ENCODE data around the gene SCN8A.

The SCN8A gene

DNA sequence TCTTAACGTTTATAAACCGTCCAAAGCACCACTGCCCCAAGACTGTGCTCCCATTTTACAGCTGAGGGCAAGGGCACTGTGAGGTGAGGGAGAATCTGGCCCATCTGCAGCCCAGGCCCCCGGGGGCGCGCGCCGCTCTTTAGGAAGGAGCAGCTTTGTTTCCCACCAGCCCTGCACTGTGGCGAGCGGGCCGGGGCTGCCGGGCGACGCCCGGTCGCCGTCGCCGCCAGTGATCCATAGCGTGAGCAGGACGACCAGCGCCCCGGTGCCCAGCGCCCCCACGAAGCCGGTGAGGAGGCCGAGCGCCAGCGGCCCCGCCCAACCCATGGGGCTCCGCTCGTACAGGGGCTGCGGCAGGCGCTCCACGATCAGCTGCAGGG is 222.9 kb downstream of the SCN8A start:
- ATAC-seq (peak; percentile 67), DNase-seq (ENCODE audit: low spot score in 2 of 2) (no peak)
- peak overlapping the region; percentile 49 for H3K4me3 Mint-ChIP-seq
- no peaks in the 10 kb centered on the region for H3K36me3 Mint-ChIP-seq
- peaks cover 9% of the 10 kb centered on the region for H3K4me1 Mint-ChIP-seq
- no peak overlapping the region for H3K27ac Mint-ChIP-seq
- H3K9me3 Mint-ChIP-seq = no peaks in the 10 kb centered on the region

DNA sequence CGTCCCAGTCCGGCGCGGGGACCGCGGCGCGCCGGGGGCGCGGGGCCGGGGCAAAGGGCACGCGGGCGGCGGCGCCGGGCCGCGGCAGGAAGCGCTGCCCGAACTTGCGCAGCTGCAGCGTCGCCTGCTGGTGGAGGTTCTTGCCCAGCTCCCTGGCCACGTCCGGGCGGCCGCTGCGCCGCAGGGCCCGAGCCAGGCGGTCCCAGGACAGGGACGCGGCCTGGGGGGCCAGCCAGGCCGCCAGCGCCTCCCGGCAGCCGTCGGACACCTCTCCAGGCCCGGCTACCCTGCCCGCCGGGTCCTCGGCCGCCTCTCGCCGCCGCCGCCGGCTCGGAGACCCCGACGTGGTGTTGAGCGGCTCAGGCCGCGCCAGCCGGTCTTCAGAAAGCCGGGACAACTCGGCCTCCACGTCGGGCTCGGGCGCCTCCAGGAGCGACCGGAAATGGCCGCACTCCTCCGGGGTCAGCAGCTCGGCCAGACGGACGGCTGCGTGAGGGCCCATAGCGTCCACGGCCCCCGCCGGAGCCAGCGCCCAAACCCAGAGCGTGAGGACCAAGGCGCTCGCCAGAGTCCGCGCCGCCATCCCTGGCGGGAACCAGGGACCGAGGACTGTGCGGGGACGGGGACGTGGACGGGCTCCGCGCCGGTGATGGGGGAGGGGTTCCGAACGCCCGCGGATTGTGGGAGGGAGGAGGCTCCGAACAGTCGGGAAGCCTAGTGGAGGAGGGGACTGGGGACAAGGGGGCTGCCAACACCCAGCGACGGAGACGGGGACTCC is 223.5 kb downstream of the SCN8A start:
- peak; percentile 91 for ATAC-seq
- peak overlapping the region; percentile 24 for H3K27ac Mint-ChIP-seq
- DNase-seq (ENCODE audit: low spot score in 2 of 2) = peak; percentile 66 to 84

DNA sequence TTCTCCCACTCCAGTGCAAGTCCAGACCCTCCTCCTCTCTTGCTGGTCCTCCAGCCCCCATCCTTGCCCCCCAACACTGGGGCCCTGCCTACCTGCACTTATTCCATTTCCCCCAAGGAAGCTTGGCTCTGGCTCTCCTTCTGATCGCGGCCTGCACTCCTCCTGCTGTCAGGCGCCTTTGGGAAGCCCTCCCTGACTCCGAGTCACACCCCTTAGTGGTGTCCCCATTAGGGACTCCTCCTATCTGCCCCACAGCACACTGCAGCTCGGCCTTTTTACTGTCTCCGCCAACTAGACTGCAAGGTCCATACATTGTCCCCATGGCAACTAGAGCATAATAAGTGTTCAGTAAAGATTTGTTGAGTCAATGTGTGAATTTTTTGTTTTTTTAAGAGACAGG is 224.5 kb downstream of the SCN8A start:
- H3K36me3 Mint-ChIP-seq = no peaks in the 10 kb centered on the region
- H3K4me1 Mint-ChIP-seq = peaks cover 17% of the 10 kb centered on the region
- H3K27ac Mint-ChIP-seq = peak overlapping the region; percentile 24
- H3K4me3 Mint-ChIP-seq = peak overlapping the region; percentile 70
- no peak for DNase-seq (ENCODE audit: low spot score in 2 of 2)
- no peaks in the 10 kb centered on the region for H3K9me3 Mint-ChIP-seq
- no peak for ATAC-seq

More for the DNA sequence above, 223.5 kb downstream of the SCN8A start:
- H3K4me3 Mint-ChIP-seq = peak overlapping the region; percentile 70
- no peaks in the 10 kb centered on the region for H3K9me3 Mint-ChIP-seq
- H3K36me3 Mint-ChIP-seq = no peaks in the 10 kb centered on the region
- peaks cover 10% of the 10 kb centered on the region for H3K4me1 Mint-ChIP-seq

DNA sequence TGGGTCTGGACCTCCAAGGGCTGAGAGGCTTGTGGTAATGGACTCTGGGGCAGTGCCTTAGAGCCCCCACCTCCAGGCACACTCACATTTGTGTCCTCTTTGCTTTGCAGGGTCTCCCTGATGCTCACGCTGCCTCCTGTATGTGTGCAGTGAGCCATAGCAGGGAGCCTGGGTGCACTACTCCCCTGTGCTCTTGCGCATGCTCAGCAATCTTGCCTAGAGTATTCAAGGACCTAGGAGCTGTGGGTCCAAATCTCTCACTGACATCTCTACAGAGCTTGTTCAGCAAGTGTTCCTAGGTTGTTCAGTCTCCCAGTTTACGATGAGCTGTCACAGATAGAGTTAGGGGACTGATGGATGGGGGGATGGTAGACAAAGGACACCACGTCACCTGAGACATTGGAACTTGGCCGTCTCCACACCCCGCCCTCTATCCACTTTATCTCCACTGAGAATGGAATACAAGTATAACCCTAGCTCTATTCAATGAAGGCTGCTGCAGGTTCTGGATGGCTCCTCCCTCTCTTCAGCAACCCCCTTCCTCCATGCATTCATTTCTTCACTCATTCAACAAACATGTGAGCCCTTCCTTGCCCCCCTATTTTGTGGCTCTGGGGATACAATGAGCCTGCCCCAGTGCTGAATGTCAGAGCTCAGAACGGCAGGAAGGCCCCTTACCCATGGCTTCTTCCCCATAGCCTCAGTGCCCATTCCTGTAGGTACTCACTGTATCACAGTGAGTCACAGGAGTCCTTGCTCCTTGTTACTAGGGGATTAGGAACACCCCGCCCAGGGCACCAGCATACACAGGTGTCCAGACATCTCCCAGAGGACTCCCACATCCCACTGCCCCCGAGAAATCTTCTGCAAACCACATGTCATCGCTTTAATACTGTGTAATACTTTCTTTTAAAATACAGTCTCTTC is 226.3 kb downstream of the SCN8A start:
- Mint-ChIP-seq H3K4me3 (no peak overlapping the region), H3K9me3 (no peaks in the 10 kb centered on the region), H3K36me3 (no peaks in the 10 kb centered on the region), H3K27ac (no peak overlapping the region), H3K4me1 (peaks cover 17% of the 10 kb centered on the region)
- ATAC-seq = no peak
- DNase-seq (ENCODE audit: low spot score in 2 of 2) = no peak

DNA sequence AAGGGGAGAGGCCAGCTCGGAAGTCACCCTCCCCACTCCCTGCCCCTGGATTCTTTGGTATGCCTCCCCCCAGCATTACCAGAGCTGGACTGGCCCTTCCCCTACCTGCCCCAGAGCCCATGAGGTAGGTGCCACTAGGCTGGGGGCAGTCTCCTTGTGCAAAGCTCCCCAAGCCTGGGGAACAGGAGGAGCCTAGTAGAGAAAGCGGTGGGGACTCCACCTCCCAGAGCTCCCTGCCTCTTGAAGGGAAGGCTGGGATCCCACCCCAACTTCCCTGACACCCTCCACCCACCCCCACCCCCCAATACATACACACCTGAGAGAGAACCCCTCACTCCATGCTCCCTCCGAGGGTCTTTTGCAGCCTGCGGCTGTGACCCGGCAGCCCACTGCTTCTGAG is 227.1 kb downstream of the SCN8A start:
- Mint-ChIP-seq H3K4me1 (peaks cover 17% of the 10 kb centered on the region), H3K9me3 (no peaks in the 10 kb centered on the region), H3K36me3 (no peaks in the 10 kb centered on the region), H3K27ac (no peak overlapping the region), H3K4me3 (no peak overlapping the region)
- DNase-seq (ENCODE audit: low spot score in 2 of 2) (no peak), ATAC-seq (no peak)

DNA sequence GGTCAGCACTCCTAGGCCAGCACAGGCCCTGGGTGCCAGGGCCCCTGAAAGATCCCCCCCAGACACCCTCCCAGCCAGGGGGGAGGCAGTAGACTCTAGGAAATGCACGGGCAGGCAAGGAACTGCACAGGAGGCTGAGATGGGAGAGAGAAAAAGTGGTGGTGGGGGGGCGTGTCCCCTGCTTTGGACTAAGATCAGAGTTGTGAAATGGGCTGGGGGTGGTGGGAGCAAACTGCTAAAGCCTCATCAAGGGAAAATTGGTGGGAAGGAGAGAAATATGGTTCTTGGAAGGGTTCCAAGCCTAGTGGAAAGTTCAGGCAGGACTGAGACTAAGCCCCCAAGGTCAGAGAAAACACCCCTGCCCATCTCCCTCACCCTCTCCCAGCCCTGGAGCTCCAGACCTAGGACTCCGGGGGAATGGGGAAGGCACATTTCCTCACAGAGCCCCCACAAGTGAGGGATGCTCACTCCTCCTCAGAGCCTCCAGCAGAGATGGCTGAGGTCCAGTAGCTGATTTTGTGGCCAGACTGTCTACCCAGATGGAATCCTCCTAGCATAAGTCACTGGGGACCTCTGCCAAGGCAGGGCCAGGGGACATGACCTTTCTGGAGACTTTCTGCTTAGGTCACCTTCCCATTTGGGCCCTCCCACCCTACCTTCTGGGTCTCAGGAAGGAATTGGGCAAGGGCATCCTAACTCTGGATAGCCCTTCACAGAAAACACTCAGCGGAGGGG is 227.7 kb downstream of the SCN8A start:
- DNase-seq (ENCODE audit: low spot score in 2 of 2) = no peak

DNA sequence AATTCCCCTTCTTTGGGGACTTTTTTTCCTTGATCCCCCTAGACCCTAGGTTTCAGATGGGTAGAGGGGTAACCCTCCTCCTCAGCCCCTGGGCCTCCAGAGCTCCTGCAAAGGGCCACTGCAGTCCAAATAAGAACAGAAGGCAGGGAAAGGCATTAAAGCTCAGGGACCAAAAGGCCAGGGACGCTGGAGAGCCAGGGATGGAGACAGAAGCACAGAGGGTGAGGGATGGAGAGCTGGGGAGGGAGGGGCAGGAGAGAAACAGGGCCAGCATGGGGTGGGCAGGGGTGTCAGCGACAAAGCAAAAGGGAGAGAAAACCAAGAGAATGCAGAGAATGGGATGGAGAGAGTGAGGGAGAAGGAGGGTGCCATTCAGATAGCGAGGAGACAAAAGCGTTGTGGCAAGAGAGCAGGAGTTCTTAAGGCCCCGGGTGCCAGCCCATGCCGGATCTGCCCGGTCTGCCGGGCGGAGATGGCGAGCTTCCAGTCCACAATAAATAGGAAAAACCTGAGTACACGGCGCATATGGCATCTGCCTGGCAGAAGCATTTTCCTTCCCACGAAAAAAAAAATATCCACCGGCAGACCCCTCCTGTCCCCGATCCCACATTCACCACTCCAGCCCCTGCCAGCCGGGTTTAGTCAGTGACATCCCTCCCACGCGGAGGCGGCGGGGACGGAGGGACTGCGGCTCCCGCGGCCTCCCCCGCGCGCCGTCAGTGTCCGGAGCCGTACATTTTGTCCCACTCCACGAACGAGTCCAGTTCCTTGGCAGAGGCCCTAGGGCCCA is 228.9 kb downstream of the SCN8A start:
- peak overlapping the region; percentile 64 for H3K4me3 Mint-ChIP-seq
- peak; percentile 1 for ATAC-seq

More for the DNA sequence above, 227.7 kb downstream of the SCN8A start:
- Mint-ChIP-seq H3K27ac (no peak overlapping the region), H3K36me3 (no peaks in the 10 kb centered on the region), H3K4me3 (no peak overlapping the region), H3K9me3 (no peaks in the 10 kb centered on the region), H3K4me1 (peaks cover 22% of the 10 kb centered on the region)
- no peak for ATAC-seq

DNA sequence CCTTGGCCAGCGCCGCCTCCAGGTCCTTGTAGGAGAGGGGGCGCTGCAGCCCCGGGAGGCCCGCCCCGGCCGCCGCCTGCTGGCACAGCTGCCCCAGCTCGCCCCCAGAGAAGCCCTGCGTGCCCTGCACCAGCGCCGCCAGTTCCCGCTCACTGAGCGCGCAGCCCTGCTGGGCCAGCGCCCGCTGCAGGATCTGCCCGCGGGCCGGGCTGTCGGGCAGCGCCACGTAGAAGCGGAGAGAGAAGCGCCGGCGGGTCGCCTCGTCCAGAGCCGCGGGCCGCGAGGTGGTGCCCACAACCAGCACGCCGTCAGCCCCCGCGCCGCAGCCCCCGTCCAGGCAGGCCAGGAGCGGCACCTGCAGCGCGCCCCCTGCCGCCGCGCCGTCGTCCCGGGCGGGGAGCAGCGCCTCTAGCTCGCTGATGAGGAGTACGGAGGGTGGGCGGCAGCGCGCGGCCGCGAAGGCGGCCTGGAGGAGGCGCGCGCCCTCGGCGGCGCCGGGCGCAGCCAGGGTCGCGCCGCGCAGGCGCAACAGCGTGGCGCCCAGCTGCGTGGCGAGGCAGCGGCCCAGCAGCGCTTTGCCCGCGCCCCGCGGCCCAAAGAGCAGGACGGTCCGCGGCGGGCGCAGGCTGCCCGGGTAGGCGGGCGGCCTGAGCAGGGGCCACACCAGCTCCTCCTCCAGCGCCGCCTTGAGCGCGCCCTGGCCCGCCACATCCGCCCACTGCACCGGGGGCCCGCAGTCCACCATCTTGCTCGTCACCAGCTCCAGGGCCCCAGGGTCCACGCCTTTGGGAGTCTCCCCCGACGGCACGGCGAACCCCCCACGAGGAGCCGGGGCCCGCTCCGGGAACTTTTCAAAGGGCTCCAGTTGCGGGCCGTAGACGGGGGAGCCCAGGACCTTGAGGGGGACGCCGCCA is 229.8 kb downstream of the SCN8A start:
- Mint-ChIP-seq H3K9me3 (no peaks in the 10 kb centered on the region), H3K4me3 (peak overlapping the region; percentile 64), H3K27ac (no peak overlapping the region), H3K4me1 (peaks cover 18% of the 10 kb centered on the region), H3K36me3 (no peaks in the 10 kb centered on the region)
- ATAC-seq (peak; percentile 88), DNase-seq (ENCODE audit: low spot score in 2 of 2) (peak; percentile 76 to 91)

More for the DNA sequence above, 228.9 kb downstream of the SCN8A start:
- DNase-seq (ENCODE audit: low spot score in 2 of 2) = no peak
- no peaks in the 10 kb centered on the region for H3K9me3 Mint-ChIP-seq
- no peaks in the 10 kb centered on the region for H3K36me3 Mint-ChIP-seq
- peaks cover 27% of the 10 kb centered on the region for H3K4me1 Mint-ChIP-seq
- no peak overlapping the region for H3K27ac Mint-ChIP-seq

DNA sequence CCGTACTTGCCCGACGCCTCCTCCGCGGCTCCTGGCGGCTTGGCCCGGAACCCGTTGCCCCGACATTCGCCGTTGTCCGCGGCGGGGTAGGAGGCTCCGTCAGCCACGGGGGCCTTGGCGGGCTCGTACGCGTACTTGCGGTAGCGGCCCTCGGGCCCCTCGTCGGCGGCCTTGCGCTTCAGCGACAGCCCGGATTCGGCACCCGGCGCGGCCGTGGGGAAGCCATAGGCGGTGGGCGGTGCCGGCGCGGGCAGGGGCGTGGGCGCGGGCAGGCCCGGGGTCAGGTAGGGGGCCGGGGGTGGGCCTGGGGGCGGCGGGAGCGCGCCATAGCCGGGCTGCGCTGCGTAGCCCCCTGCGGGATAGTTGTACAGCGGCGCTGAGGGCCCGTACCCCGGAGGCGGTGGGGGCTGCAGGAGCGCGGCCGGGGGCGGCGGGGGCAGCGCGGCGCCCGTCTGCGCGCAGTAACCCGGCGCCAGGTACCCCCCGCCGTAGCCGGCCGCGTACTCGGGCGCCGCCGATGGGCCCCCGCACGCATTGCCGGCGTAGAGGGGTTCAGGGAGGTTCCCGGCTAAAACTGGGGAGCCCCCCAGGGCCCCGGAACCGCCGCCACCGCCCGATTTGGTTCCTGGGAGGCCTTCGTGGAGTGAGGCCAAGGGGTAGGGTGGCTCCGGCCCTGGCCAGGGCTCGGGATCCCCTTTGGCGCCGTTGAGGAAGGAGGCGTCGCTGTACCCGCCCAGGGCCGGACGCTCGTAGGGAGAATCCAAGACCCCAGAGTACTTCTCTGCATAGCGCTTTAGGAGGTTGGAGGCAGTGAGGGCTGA is 230.6 kb downstream of the SCN8A start:
- no peaks in the 10 kb centered on the region for H3K9me3 Mint-ChIP-seq
- peak overlapping the region; percentile 64 for H3K4me3 Mint-ChIP-seq
- H3K27ac Mint-ChIP-seq = peak overlapping the region; percentile 34
- peak in 1 of 2 donors; percentile 85 for DNase-seq (ENCODE audit: low spot score in 2 of 2)
- peaks cover 18% of the 10 kb centered on the region for H3K4me1 Mint-ChIP-seq
- H3K36me3 Mint-ChIP-seq = no peaks in the 10 kb centered on the region
- peak; percentile 31 for ATAC-seq

DNA sequence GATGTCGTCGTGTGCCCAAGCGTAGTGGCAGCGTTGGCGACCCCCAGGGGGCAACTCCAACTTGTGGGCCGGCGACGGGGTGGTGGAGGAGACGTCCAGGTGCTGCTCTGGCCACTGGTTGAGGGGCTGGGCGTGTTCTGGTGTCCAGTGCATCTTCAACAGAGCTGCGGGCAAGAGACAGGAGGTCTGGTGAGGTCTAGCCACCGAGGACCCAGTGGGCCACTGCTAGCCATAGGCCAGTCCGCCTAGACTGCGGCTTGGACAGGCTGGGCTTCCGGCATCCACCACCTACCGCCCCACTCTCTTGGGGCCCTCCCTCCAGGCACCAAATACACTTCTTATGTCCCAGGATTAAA is 231.2 kb downstream of the SCN8A start:
- peaks cover 18% of the 10 kb centered on the region for H3K4me1 Mint-ChIP-seq
- H3K27ac Mint-ChIP-seq = peak overlapping the region; percentile 34
- DNase-seq (ENCODE audit: low spot score in 2 of 2) (no peak), ATAC-seq (no peak)
- H3K9me3 Mint-ChIP-seq = no peaks in the 10 kb centered on the region
- H3K4me3 Mint-ChIP-seq = peak overlapping the region; percentile 51
- H3K36me3 Mint-ChIP-seq = no peaks in the 10 kb centered on the region

DNA sequence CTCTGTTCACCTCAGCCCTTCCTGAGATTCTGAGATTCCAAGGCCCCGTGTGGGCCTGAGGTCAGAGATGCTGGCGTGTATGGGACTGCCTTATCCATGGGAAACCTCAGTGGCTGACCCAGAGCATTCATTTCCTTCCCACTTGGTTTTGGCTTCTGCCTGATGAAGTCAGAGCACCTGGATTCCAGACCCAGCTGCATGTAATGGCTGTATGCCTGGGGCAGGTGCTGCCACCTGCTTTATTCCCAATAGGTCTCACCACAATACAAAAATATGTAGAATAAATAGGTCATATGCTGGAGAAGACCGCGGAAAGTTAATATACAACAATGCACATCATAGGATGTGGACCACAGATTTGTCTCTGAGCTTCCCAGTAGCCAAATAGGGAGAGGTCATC is 231.9 kb downstream of the SCN8A start:
- DNase-seq (ENCODE audit: low spot score in 2 of 2) (no peak), ATAC-seq (no peak)
- H3K4me3 Mint-ChIP-seq = peak overlapping the region; percentile 51
- peak overlapping the region; percentile 34 for H3K27ac Mint-ChIP-seq
- H3K9me3 Mint-ChIP-seq = no peaks in the 10 kb centered on the region
- peaks cover 24% of the 10 kb centered on the region for H3K4me1 Mint-ChIP-seq
- H3K36me3 Mint-ChIP-seq = no peaks in the 10 kb centered on the region

DNA sequence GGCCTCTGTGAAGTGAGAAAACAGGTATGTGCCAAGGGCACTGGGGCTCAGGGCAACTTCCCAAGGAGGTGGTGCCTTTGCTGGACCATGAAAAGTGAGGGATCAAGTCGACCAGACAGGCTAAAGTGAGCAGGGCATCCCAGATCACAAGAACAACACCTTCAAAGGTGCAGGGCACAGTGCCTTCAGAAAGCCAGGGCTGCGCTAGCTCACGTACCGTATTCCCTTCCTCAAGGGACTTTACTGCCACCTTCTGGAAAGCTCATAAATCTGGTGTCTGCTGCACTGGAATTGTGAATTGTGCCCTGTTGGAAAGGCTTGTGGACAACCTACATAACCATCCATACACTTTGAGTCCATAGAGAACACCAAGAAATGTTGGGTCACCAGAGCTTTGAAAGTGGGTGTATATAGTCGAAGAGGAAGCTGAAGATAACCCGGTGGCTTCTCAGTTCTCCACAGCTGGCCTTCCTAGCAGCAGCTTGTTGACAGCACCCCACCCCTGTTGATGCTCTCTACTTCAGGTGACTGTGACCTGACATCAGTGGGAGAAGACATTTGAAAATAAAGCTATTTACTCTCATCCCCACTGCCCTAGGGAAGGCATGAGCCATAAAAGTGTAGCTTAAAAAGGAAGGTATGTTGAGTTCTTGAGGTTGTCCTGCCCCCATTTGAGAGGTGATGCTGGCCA is 233.0 kb downstream of the SCN8A start:
- DNase-seq (ENCODE audit: low spot score in 2 of 2) = no peak
- no peak overlapping the region for H3K4me3 Mint-ChIP-seq
- no peak for ATAC-seq
- H3K36me3 Mint-ChIP-seq = no peaks in the 10 kb centered on the region
- peaks cover 33% of the 10 kb centered on the region for H3K4me1 Mint-ChIP-seq
- no peak overlapping the region for H3K27ac Mint-ChIP-seq
- no peaks in the 10 kb centered on the region for H3K9me3 Mint-ChIP-seq

DNA sequence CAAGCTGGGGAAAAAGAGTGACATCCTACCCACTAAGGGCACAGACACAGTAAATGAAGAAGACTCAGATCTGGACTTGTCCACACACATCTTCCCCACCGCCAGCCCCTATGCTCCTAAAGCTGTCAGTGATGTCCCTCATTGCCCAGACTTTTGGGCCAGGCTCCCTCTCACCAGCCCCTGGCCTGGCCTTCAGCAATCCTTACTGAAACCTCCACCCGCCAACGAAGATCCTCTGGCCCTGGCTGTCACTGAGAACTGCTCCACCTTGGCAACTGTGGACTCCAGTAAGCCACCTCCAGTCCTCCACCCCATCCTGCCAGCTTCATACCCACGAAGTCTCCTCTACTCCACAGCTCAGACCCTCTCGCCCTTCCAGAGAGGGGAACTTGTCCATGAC is 234.2 kb downstream of the SCN8A start:
- Mint-ChIP-seq H3K9me3 (no peaks in the 10 kb centered on the region), H3K36me3 (no peaks in the 10 kb centered on the region), H3K4me1 (peaks cover 25% of the 10 kb centered on the region), H3K4me3 (no peak overlapping the region), H3K27ac (no peak overlapping the region)
- ATAC-seq (no peak), DNase-seq (ENCODE audit: low spot score in 2 of 2) (no peak)

All from stimulated activated effector memory CD8-positive, alpha-beta T cell treated with anti-CD3 and anti-CD28 coated beads, Interleukin-12 subunit alpha, Interleukin-12 subunit beta, amount 100 ng/mL, for 72 hours (primary cell).